ENCODE results near the gene ZNF444.

GRCh38 chr19:56130006-56130405 lies 11.1 kb upstream of the ZNF444 start:
- TF ChIP-seq, protein P1, sequence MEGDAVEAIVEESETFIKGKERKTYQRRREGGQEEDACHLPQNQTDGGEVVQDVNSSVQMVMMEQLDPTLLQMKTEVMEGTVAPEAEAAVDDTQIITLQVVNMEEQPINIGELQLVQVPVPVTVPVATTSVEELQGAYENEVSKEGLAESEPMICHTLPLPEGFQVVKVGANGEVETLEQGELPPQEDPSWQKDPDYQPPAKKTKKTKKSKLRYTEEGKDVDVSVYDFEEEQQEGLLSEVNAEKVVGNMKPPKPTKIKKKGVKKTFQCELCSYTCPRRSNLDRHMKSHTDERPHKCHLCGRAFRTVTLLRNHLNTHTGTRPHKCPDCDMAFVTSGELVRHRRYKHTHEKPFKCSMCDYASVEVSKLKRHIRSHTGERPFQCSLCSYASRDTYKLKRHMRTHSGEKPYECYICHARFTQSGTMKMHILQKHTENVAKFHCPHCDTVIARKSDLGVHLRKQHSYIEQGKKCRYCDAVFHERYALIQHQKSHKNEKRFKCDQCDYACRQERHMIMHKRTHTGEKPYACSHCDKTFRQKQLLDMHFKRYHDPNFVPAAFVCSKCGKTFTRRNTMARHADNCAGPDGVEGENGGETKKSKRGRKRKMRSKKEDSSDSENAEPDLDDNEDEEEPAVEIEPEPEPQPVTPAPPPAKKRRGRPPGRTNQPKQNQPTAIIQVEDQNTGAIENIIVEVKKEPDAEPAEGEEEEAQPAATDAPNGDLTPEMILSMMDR (IDR thresholded peaks at IDR 0.05) = no peak
- no peak for TF ChIP-seq POLR2A (IDR thresholded peaks at IDR 0.05)
